Measurements from ENCODE around the gene HSPA8. TPM values are rescaled to one million over a fixed set of nuclear protein-coding genes. Genes with fewer than 3 reads are reported as not detected.

The HSPA8 gene
- total RNA-seq, 1 donor from 2014 or later = 1,453 TPM

- H3K27me3 Mint-ChIP-seq (ENCODE audit: insufficient read depth, low read depth) = peaks cover 4% of the 10 kb centered on the region
- H3K9ac ChIP-seq = no peak overlapping the region
- H3K36me3 Mint-ChIP-seq = peaks cover 44% of the 10 kb centered on the region
- H3K27ac ChIP-seq = no peak overlapping the region
- H3K79me2 ChIP-seq (ENCODE audit: low read depth) = peaks cover 51% of the 10 kb centered on the region
- no peak for DNase-seq (ENCODE audit: low spot score)
- TF ChIP-seq EZH2phosphoT487 (IDR thresholded peaks at IDR 0.05) = no peak
- TF ChIP-seq EZH2 (IDR thresholded peaks at IDR 0.05) = no peak
- TF ChIP-seq CTCF (IDR thresholded peaks at IDR 0.05) = no peak
- no peak overlapping the region for H3K4me3 Mint-ChIP-seq
- peaks cover 73% of the 10 kb centered on the region for H4K20me1 ChIP-seq (ENCODE audit: low read depth)
- H3K4me1 Mint-ChIP-seq = peaks cover 47% of the 10 kb centered on the region
- H3K9me3 Mint-ChIP-seq = no peaks in the 10 kb centered on the region
- peaks cover 78% of the 10 kb centered on the region for H3F3A ChIP-seq (ENCODE audit: low read depth)
- no peak overlapping the region for H3K4me3 ChIP-seq
- H3K36me3 ChIP-seq = peaks cover 5% of the 10 kb centered on the region
- peaks cover 25% of the 10 kb centered on the region for H3K4me1 ChIP-seq
- no peak overlapping the region for H3K4me2 ChIP-seq
- H3K27me3 ChIP-seq = no peaks in the 10 kb centered on the region
- no peak overlapping the region for H2AFZ ChIP-seq (replicated peaks)
- no peaks in the 10 kb centered on the region for H3K9me3 ChIP-seq (ENCODE audit: low read depth)
- no peak overlapping the region for H3K27ac Mint-ChIP-seq
Measured at GRCh38 chr11:123056835-123057491, 5.0 kb downstream of the HSPA8 start.

- H2AFZ ChIP-seq (replicated peaks) = no peak overlapping the region
- no peak overlapping the region for H3K9ac ChIP-seq
- H3K4me1 Mint-ChIP-seq = peaks cover 37% of the 10 kb centered on the region
- H3K79me2 ChIP-seq (ENCODE audit: low read depth) = peaks cover 35% of the 10 kb centered on the region
- H3K27me3 Mint-ChIP-seq (ENCODE audit: insufficient read depth, low read depth) = peaks cover 5% of the 10 kb centered on the region
- no peaks in the 10 kb centered on the region for H3K27me3 ChIP-seq
- TF ChIP-seq EZH2 (IDR thresholded peaks at IDR 0.05) (no peak), EZH2phosphoT487 (IDR thresholded peaks at IDR 0.05) (no peak), CTCF (IDR thresholded peaks at IDR 0.05) (no peak)
- H3K9me3 Mint-ChIP-seq = no peaks in the 10 kb centered on the region
- no peaks in the 10 kb centered on the region for H3K9me3 ChIP-seq (ENCODE audit: low read depth)
- peaks cover 35% of the 10 kb centered on the region for H3K36me3 Mint-ChIP-seq
- H3K27ac ChIP-seq = peak overlapping the region; percentile 13
- H4K20me1 ChIP-seq (ENCODE audit: low read depth) = peaks cover 61% of the 10 kb centered on the region
- H3K4me3 Mint-ChIP-seq = no peak overlapping the region
- peaks cover 14% of the 10 kb centered on the region for H3K4me1 ChIP-seq
- H3K36me3 ChIP-seq = no peaks in the 10 kb centered on the region
- peaks cover 67% of the 10 kb centered on the region for H3F3A ChIP-seq (ENCODE audit: low read depth)
- no peak overlapping the region for H3K4me3 ChIP-seq
- no peak overlapping the region for H3K27ac Mint-ChIP-seq
- H3K4me2 ChIP-seq = no peak overlapping the region
- DNase-seq (ENCODE audit: low spot score) = no peak
Measured at GRCh38 chr11:123055191-123055901, 6.6 kb downstream of the HSPA8 start.

GRCh38 chr11:123054301-123055065 is 7.5 kb downstream of the HSPA8 start:
- no peaks in the 10 kb centered on the region for H3K36me3 ChIP-seq
- H3K36me3 Mint-ChIP-seq = peaks cover 26% of the 10 kb centered on the region
- peaks cover 52% of the 10 kb centered on the region for H4K20me1 ChIP-seq (ENCODE audit: low read depth)
- no peak overlapping the region for H2AFZ ChIP-seq (replicated peaks)
- peaks cover 5% of the 10 kb centered on the region for H3K27me3 Mint-ChIP-seq (ENCODE audit: insufficient read depth, low read depth)
- H3K4me3 ChIP-seq = no peak overlapping the region
- peaks cover 7% of the 10 kb centered on the region for H3K4me1 ChIP-seq
- H3K27ac ChIP-seq = peak overlapping the region; percentile 13
- peak; percentile 93 for DNase-seq (ENCODE audit: low spot score)
- TF ChIP-seq EZH2 (IDR thresholded peaks at IDR 0.05) = no peak
- TF ChIP-seq CTCF (IDR thresholded peaks at IDR 0.05) = peak; percentile 78
- no peaks in the 10 kb centered on the region for H3K27me3 ChIP-seq
- H3F3A ChIP-seq (ENCODE audit: low read depth) = peaks cover 59% of the 10 kb centered on the region
- peaks cover 26% of the 10 kb centered on the region for H3K79me2 ChIP-seq (ENCODE audit: low read depth)
- no peak overlapping the region for H3K4me3 Mint-ChIP-seq
- no peak overlapping the region for H3K27ac Mint-ChIP-seq
- peaks cover 28% of the 10 kb centered on the region for H3K4me1 Mint-ChIP-seq
- H3K9me3 ChIP-seq (ENCODE audit: low read depth) = no peaks in the 10 kb centered on the region
- H3K4me2 ChIP-seq = no peak overlapping the region
- H3K9me3 Mint-ChIP-seq = no peaks in the 10 kb centered on the region
- no peak overlapping the region for H3K9ac ChIP-seq
